GM12878 (cell line): ENCODE measurements around the gene MATN3. TPM values are rescaled to one million over a fixed set of nuclear protein-coding genes. Genes with fewer than 3 reads are reported as not detected.

ENCODE experiments used
- BACH1 ChIP-seq: fragments of 450-650 bp; IDR thresholded peaks from 2 replicates; pipeline ENCODE4 v1.6.1; 2017; ENCODE audit warnings: mild to moderate bottlenecking, borderline replicate concordance
- CBX3 ChIP-seq: fragments of 200-600 bp; sonication (generic); IDR thresholded peaks from 2 replicates; pipeline ENCODE4 v1.6.1; 2016; ENCODE audit warnings: low read depth, borderline replicate concordance
- DPF2 ChIP-seq: fragments of 450-650 bp; IDR thresholded peaks from 2 replicates; pipeline ENCODE4 v1.6.1; 2017; ENCODE audit warnings: mild to moderate bottlenecking
- GABPA ChIP-seq: IDR thresholded peaks from 2 replicates; pipeline ENCODE4 v1.6.1; 2014; ENCODE audit warnings: antibody characterized with exemption, low read depth, mild to moderate bottlenecking, inconsistent platforms
- GATAD2B ChIP-seq: fragments of 450-650 bp; conservative IDR thresholded peaks from 2 replicates; pipeline ENCODE4 v1.6.1; 2017; ENCODE audit warnings: low read depth, mild to moderate bottlenecking, moderate library complexity
- IKZF1 ChIP-seq: fragments of 450-650 bp; conservative IDR thresholded peaks from 2 replicates; pipeline ENCODE4 v1.6.1; 2017; ENCODE audit warnings: antibody characterized with exemption, mild to moderate bottlenecking
- IKZF2 ChIP-seq, 2 experiments: fragments of 450-650 bp; IDR thresholded peaks; 2 replicates each; pipeline ENCODE4 v1.6.1; 2017; ENCODE audit warnings: mild to moderate bottlenecking in 2 of 2, moderate library complexity in 2 of 2
- IRF4 ChIP-seq: IDR thresholded peaks from 2 replicates; pipeline ENCODE4 v1.6.1; 2011; ENCODE audit warnings: low read depth, low read length
- MYC ChIP-seq: IDR thresholded peaks from 2 replicates; pipeline ENCODE4 v1.6.1; 2011; ENCODE audit warnings: mild to moderate bottlenecking, low read length, moderate library complexity, inconsistent platforms; ENCODE audit not compliant: insufficient read depth, insufficient replicate concordance, insufficient read length, severe bottlenecking
- NR2C1 ChIP-seq: fragments of 450-650 bp; IDR thresholded peaks from 2 replicates; pipeline ENCODE4 v1.6.1; 2017; ENCODE audit warnings: antibody characterized with exemption, mild to moderate bottlenecking, moderate library complexity
- NR2F1 ChIP-seq: fragments of 450-650 bp; conservative IDR thresholded peaks from 2 replicates; pipeline ENCODE4 v1.6.1; 2017; ENCODE audit warnings: mild to moderate bottlenecking
- SIN3A ChIP-seq: IDR thresholded peaks from 2 replicates; pipeline ENCODE4 v1.6.1; 2012; ENCODE audit warnings: low read depth, low read length, improper control_type of control experiment
- TCF3 ChIP-seq: IDR thresholded peaks from 2 replicates; pipeline ENCODE4 v1.6.1; 2012; ENCODE audit warnings: low read depth, mild to moderate bottlenecking, low read length, borderline replicate concordance; ENCODE audit not compliant: insufficient read depth
- polyA plus RNA-seq, 11 experiments: library from polyadenylated mRNA; depleted of rRNA in 4 of 11; unstranded in 6 of 11; stranded (reverse) in 5 of 11; fragments of >200 nt; fragmentation: Nextera tagmentation in 4 of 11; fragmentation: Illumina TruSeq in 1 of 11; extraction: Ambion mirVana in 4 of 11; extraction: Trizol in 1 of 11; gene quantifications; 1 replicate in 1 of 11; 2 replicates in 10 of 11; pipeline versions ENCODE4 v1.2.1 to v1.2.3, GENCODE V29; 2011 to 2016; ENCODE audit warnings: inconsistent platforms in 2 of 11, missing spikeins in 2 of 11, low read depth in 1 of 11
- total RNA-seq, 4 experiments: library from RNA; depleted of rRNA in 3 of 4; stranded (reverse); fragments of >200 nt in 3 of 4; fragmentation: Illumina TruSeq in 1 of 4; extraction: Trizol in 1 of 4; gene quantifications; 2 replicates each; pipeline versions ENCODE4 v1.2.1 to v1.2.3, GENCODE V29; 2013 to 2021
- TF ChIP-seq, protein P1 (sequence below): fragments of 450-650 bp; IDR thresholded peaks from 2 replicates; pipeline ENCODE4 v1.6.1; 2016; ENCODE audit warnings: mild to moderate bottlenecking, moderate library complexity, borderline replicate concordance
- TF ChIP-seq, protein P2 (sequence below): fragments of 450-650 bp; IDR thresholded peaks from 2 replicates; pipeline ENCODE4 v1.6.1; 2017; ENCODE audit warnings: low read depth, mild to moderate bottlenecking, moderate library complexity
- TF ChIP-seq, protein P3 (sequence below): IDR thresholded peaks from 2 replicates; pipeline ENCODE4 v1.6.1; 2012; ENCODE audit warnings: mild to moderate bottlenecking, low read depth, low read length
- TF ChIP-seq, protein P4 (sequence below): IDR thresholded peaks from 2 replicates; pipeline ENCODE4 v1.6.1; 2012; ENCODE audit warnings: low read depth, low read length, improper control_type of control experiment

Gene MATN3
- total and polyA plus RNA-seq, 10 of the 15 experiments (the other 5 are each of a cell fraction or from before 2014, with no cell fraction given): 0.09 TPM; not detected in 9

DNA sequence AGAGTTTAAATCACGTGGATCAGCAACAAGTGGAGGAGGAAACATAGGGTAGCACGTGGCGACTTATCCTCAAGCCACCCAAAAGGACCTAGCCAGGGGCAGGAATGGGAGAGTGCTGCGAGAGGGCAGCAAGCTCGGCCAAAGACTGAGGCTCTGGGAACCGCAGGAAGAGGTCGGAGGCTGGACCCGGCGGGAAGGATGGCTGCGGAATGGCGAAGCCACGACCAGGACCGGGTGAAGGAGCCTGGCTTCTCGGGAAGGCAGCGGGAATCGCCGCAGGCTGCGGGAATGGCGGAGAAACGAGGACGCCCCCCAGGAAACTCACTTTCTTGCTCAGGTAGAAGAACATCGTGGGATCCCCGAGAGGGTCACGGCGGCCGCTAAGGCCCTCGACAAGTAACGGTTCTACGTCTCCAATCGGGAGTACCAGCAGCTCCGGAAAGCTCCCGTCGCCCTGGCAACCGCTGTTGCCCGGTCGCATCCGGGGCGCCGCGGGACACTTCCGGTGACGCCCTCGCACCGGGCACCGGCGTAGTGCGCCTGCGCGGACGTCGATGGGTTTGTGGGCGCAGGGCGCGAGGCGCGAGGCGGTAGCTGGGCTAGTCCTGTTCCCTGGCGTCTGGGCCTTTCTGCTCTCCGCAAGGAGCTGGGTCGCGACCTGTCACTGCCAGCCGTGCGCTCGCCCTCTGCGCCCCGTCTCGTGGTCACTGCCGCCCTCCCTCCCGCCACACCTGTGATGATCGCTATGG lies 22.6 kb downstream of the MATN3 start, which contains the start of gene WDR35 (continued):
- TF ChIP-seq, protein P1, sequence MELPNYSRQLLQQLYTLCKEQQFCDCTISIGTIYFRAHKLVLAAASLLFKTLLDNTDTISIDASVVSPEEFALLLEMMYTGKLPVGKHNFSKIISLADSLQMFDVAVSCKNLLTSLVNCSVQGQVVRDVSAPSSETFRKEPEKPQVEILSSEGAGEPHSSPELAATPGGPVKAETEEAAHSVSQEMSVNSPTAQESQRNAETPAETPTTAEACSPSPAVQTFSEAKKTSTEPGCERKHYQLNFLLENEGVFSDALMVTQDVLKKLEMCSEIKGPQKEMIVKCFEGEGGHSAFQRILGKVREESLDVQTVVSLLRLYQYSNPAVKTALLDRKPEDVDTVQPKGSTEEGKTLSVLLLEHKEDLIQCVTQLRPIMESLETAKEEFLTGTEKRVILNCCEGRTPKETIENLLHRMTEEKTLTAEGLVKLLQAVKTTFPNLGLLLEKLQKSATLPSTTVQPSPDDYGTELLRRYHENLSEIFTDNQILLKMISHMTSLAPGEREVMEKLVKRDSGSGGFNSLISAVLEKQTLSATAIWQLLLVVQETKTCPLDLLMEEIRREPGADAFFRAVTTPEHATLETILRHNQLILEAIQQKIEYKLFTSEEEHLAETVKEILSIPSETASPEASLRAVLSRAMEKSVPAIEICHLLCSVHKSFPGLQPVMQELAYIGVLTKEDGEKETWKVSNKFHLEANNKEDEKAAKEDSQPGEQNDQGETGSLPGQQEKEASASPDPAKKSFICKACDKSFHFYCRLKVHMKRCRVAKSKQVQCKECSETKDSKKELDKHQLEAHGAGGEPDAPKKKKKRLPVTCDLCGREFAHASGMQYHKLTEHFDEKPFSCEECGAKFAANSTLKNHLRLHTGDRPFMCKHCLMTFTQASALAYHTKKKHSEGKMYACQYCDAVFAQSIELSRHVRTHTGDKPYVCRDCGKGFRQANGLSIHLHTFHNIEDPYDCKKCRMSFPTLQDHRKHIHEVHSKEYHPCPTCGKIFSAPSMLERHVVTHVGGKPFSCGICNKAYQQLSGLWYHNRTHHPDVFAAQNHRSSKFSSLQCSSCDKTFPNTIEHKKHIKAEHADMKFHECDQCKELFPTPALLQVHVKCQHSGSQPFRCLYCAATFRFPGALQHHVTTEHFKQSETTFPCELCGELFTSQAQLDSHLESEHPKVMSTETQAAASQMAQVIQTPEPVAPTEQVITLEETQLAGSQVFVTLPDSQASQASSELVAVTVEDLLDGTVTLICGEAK: peak; percentile 87
- TF ChIP-seq NR2C1: peak; percentile 91
- TF ChIP-seq, protein P2, sequence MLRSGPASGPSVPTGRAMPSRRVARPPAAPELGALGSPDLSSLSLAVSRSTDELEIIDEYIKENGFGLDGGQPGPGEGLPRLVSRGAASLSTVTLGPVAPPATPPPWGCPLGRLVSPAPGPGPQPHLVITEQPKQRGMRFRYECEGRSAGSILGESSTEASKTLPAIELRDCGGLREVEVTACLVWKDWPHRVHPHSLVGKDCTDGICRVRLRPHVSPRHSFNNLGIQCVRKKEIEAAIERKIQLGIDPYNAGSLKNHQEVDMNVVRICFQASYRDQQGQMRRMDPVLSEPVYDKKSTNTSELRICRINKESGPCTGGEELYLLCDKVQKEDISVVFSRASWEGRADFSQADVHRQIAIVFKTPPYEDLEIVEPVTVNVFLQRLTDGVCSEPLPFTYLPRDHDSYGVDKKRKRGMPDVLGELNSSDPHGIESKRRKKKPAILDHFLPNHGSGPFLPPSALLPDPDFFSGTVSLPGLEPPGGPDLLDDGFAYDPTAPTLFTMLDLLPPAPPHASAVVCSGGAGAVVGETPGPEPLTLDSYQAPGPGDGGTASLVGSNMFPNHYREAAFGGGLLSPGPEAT: 0 out of 2 replicates have a peak, but pooled peaks have one; percentile 24
- TF ChIP-seq, protein P3, sequence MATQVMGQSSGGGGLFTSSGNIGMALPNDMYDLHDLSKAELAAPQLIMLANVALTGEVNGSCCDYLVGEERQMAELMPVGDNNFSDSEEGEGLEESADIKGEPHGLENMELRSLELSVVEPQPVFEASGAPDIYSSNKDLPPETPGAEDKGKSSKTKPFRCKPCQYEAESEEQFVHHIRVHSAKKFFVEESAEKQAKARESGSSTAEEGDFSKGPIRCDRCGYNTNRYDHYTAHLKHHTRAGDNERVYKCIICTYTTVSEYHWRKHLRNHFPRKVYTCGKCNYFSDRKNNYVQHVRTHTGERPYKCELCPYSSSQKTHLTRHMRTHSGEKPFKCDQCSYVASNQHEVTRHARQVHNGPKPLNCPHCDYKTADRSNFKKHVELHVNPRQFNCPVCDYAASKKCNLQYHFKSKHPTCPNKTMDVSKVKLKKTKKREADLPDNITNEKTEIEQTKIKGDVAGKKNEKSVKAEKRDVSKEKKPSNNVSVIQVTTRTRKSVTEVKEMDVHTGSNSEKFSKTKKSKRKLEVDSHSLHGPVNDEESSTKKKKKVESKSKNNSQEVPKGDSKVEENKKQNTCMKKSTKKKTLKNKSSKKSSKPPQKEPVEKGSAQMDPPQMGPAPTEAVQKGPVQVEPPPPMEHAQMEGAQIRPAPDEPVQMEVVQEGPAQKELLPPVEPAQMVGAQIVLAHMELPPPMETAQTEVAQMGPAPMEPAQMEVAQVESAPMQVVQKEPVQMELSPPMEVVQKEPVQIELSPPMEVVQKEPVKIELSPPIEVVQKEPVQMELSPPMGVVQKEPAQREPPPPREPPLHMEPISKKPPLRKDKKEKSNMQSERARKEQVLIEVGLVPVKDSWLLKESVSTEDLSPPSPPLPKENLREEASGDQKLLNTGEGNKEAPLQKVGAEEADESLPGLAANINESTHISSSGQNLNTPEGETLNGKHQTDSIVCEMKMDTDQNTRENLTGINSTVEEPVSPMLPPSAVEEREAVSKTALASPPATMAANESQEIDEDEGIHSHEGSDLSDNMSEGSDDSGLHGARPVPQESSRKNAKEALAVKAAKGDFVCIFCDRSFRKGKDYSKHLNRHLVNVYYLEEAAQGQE: peak; percentile 50; the same call in 1 of the 2 replicates
- TF ChIP-seq BACH1: peak; percentile 59; the same call in 1 of the 2 replicates
- peak; percentile 86 for TF ChIP-seq GABPA
- TF ChIP-seq GATAD2B: peak; percentile 66
- peak; percentile 48; the same call in 1 of the 2 replicates for TF ChIP-seq NR2F1
- 0 out of 2 replicates have a peak, but pooled peaks have one; percentile 32 for TF ChIP-seq TCF3
- TF ChIP-seq IRF4: 0 out of 2 replicates have a peak, but pooled peaks have one; percentile 50
- TF ChIP-seq, protein P4, sequence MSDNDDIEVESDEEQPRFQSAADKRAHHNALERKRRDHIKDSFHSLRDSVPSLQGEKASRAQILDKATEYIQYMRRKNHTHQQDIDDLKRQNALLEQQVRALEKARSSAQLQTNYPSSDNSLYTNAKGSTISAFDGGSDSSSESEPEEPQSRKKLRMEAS: peak; percentile 84; the same call in 1 of the 2 replicates
- no peak for TF ChIP-seq CBX3
- TF ChIP-seq IKZF1: peak; percentile 85
- TF ChIP-seq IKZF2 (IDR thresholded peaks at IDR 0.05): peak; percentile 55 to 62; a peak in 3 of 4 replicates
- TF ChIP-seq SIN3A: peak; percentile 93
- TF ChIP-seq MYC: no peak
- peak; percentile 51; the same call in 1 of the 2 replicates for TF ChIP-seq DPF2
